ENCODE measurements around the gene ARID1B.

- TF ChIP-seq, protein P1, sequence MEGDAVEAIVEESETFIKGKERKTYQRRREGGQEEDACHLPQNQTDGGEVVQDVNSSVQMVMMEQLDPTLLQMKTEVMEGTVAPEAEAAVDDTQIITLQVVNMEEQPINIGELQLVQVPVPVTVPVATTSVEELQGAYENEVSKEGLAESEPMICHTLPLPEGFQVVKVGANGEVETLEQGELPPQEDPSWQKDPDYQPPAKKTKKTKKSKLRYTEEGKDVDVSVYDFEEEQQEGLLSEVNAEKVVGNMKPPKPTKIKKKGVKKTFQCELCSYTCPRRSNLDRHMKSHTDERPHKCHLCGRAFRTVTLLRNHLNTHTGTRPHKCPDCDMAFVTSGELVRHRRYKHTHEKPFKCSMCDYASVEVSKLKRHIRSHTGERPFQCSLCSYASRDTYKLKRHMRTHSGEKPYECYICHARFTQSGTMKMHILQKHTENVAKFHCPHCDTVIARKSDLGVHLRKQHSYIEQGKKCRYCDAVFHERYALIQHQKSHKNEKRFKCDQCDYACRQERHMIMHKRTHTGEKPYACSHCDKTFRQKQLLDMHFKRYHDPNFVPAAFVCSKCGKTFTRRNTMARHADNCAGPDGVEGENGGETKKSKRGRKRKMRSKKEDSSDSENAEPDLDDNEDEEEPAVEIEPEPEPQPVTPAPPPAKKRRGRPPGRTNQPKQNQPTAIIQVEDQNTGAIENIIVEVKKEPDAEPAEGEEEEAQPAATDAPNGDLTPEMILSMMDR (IDR thresholded peaks at IDR 0.05), result peak; percentile 20 to 66 (median 54)
- no peak for TF ChIP-seq POLR2A (IDR thresholded peaks at IDR 0.05)
Observed at GRCh38 chr6:156953479-156954146, 176.4 kb downstream of the ARID1B start.

Measured in adrenal gland (tissue), 5 donors.